GM19043 (cell line): ENCODE data around the gene GUCY1A1.

Experiments used
- ATAC-seq: cut with Tn5 transposase; IDR thresholded peaks from one replicate; pipeline ENCODE4 v1.9.1; 2021; ENCODE audit warnings: low read depth; ENCODE audit not compliant: unreplicated experiment

The GUCY1A1 gene

DNA sequence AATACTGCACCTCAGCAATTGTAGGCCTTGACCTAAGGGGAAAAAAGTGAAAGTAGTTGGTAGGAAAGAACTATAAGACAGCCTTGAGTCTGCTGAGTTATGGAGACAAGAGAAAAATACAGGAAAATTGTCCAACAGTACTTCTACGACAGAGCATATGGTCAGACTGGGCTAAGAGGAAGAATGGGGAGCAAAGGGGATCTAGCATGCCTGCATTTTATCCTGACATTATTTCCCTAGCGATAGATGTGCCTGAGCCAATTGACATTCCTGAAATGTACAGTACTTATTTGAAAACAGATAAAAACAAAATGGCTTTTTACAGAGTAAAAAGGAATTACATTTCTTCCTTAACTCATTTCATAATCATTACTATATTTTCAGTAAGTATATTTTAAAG is 22.2 kb downstream of the GUCY1A1 start:
- no peak for ATAC-seq

DNA sequence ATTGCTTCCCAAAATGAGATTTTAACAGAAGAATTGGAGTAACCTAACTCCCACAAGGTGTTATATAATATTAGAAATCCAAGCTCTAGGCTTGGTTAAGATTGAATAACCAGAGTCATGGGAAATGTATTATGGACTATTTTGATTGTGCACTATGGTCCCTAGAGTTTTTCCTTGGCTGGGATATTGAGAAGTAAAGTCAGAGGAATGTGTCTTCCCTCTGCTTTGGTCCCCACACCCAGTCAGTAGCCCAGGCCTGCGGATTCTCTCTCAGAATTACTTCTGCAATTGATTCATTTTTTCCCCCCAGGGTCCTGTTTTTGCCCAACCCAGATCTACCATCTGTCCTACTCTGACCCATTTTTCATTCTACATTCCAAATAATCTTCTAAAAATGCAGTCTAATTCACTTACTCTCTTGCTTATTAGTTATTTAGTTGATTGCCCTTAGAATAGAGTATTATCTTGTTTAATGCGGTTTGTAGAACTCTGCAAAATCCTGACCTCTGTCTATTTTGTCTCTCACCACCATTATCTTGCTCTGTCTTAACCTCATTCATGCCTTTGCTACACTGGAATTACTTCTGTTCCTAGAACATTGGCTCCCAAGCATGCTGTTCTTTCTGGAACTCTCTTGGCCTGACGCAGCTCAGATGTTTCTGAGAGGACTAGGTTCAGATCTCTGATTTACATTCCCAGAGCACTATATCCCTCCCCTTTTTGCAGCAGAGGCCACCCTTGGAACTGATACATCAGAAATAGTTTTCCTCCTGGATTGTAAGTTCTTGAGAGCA is 23.6 kb downstream of the GUCY1A1 start:
- no peak for ATAC-seq

DNA sequence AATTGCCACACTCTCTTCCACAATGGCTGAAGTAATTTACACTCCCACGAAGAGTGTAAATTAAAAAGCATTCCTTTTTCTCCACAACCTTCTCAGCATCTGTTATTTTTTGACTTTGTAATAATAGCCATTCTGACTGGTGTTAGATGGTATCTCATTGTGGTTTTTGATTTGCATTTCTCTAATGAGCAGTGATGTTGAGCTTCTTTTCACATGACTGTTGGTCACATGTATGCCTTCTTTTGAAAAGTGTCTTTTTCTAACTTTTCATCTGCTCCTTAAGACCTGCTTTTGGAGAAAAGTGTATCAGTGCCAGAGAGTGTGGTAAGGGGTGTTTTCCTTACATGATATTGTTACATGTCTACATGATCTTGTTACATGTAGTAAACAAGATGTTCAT is 25.7 kb downstream of the GUCY1A1 start:
- ATAC-seq, result no peak

DNA sequence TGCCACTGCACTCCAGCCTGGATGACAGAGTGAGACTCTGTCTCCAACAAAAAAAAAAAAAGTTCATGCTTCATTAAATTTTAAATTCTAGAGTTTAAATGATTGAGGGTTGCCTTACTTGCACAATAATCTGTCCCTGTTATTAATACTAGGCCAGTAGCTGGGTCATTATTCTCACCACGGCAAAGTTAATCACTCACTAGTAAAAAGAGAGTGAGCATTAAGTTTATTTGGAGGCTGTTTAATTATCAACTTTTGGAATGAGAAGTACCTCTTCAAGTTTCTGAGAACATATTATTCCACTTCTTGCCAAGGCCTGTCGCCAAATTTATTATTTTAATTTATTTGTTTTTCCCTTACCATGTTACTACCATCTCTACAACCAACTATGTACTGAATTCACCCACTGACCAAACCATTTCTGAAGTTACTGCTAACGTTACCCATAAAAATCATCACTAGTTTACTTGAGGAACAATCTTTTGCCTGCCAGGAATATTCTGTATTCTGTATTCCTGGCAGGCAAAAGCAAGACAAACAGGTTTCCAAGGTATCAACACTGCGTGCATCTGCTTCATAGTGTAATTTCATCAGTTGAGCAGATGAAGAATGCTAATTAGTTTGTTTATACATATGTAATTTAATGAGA is 26.5 kb downstream of the GUCY1A1 start:
- ATAC-seq, result no peak

DNA sequence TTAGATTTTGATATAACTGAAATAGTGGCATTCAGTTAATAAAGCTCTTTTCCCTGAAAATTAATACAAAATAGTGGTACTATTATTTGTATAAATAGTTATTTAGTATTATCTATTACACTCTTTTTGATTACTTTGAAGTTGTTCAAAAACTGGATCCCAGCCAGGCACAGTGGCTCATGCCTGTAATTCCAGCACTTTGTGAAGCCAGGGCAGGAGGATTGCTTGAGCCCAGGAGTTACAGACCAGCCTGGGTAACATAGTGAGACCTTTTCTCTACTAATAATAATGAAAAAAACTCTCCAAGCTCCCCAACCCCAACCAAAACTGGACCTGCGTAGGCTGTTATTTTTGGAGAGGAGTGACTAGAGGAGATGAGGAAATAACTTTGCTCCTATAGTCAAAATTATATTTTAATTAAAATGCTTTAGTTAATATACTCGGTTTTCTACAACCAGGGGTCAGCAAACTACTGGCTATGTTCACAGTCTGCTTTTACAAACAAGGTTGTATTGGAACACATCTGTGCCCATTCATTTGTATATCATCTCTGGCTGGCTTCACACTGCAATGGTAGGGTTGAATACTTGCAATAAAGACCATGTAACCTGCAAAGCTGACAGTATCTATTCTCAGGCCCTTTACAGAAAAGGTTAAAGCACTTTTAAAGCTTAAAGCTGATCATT is 27.6 kb downstream of the GUCY1A1 start:
- no peak for ATAC-seq

DNA sequence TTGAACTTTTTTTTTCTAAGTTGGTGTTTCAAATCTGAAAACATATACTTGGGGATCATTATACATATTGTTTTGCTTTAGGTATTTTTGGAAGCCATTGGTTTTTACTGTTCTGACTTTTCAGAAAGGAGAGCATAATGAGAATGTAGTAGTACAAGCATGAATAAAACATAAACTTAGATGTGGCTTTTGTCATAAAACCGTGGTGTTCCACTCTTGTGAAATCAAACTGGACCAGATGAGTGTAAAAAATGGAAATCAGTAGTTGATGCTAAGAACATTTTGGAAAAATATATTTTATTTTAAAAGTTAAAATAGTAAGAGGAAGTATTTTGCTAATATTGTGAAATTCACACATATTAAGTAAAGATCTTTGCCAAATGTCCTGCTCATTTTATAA is 29.6 kb downstream of the GUCY1A1 start:
- ATAC-seq, result no peak

DNA sequence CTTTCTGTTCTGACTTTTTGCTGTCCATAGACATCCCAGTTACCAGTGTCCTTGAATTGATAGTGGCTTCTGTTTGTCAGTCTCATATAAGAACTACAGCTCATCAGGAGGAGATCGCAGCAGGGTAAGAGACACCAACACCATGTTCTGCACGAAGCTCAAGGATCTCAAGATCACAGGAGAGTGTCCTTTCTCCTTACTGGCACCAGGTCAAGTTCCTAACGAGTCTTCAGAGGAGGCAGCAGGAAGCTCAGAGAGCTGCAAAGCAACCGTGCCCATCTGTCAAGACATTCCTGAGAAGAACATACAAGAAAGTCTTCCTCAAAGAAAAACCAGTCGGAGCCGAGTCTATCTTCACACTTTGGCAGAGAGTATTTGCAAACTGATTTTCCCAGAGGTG is 30.1 kb downstream of the GUCY1A1 start:
- ATAC-seq, result no peak

DNA sequence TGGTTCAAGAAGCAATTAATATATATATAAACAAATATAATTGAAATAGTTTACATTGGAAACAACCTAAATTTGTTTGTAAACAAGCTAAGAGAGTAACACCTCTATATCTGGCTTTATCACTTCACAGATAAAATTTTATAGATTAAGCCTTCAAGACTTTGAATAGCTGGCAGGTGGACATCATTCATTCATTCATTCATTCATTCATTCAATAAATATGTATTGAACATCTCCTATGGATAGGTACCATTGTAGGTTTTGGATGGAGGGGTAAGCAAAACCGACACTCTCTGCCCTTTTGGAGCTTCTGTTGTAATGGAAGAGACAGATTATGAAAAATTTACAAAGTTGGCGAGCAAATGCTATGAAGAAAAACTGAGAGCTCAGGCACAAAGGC is 35.2 kb downstream of the GUCY1A1 start:
- no peak for ATAC-seq

DNA sequence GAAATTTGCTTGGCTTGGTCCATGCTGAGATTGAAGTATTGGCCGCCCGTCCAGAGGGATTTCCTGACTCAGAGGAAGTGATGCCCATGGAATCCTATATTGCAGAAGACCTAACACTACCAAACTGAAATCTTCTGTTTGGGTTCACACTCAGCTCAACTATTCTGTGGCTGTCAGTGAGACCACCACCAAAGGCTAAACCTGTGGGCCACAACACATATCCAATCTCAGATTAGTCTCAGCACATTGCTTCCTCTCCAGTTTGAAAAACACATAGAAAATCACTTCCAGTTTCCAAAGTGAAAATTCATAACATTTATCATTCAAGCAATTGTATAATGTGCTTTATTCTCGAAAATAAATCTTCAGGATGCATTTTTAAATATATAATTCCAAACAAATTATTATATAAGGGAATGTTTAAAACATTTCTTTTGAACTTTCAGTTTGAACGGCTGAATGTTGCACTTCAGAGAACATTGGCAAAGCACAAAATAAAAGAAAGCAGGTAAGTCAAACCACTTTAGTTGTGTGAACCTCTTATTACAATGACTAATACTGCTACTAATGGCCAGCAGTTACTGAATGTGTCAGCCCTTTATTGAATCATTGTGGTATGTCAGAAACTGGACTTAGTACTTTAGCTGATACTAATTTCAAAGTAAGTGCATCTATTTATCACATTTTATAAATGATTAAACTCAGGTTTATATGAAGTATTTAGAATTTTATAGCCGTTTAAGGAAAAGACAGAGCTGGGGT is 37.0 kb downstream of the GUCY1A1 start:
- ATAC-seq, result peak; percentile 88

DNA sequence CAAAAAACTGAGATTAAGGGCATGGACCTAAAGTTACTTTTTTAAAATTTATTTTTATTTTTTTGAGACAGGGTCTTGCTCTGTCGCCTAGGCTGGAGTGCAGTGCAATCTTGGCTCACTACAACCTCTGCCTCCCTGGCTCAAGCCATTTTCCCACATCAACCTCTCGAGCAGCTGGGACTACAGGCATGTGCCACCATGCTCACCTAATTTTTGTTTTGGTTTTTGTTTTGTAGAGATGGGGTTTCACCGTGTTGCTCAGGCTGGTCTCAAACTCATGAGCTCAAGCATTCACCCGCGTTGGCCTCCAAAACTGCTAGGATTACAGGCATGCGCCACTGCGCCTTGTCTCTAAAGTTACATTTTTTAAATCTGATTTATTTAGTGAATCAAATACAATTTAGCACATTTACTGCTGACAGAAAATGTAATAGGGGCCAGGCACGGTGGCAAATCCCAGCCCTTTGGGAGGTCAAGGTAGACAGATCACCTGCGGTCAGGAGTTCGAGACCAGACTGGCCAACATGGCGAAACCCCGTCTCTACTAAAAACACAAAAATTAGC is 38.3 kb downstream of the GUCY1A1 start:
- ATAC-seq, result no peak

DNA sequence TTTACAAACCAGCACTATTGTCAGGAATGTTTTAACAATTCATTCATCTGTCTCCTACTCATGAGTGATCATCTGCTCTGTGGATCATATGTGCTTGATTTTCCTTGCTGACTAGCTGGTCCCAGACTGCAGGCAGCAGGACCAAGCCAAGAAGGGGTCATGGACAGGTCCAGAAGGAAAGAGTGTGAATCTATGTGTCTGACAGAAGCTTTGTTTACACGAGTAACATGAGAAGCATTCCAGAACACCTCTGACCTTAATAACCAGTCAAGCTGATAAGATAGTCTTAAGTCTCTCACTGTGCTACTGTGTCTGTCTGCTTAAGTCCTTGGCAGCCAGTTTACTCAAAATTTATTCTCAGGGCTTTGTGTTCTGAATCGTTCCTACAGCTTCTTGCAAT is 39.0 kb downstream of the GUCY1A1 start:
- no peak for ATAC-seq

DNA sequence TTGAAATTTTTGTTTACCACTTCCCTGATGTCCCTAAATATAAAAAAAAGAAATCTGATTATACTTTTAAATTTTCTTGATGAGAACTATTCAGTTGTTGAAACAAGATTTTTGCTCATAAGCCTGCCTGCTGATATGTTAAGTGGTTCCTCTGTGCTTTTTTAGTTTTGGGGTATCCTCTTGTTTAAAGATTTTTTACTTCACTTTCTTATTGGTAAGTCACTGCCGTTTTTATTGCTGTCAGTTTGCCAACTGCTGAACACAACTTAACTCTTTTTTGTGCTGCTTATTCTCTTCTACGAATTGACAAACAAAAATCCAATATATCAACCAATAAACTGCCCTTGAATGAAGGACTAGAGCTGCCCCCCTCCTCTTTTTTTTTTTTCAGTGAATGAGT is 39.5 kb downstream of the GUCY1A1 start:
- ATAC-seq, result no peak

DNA sequence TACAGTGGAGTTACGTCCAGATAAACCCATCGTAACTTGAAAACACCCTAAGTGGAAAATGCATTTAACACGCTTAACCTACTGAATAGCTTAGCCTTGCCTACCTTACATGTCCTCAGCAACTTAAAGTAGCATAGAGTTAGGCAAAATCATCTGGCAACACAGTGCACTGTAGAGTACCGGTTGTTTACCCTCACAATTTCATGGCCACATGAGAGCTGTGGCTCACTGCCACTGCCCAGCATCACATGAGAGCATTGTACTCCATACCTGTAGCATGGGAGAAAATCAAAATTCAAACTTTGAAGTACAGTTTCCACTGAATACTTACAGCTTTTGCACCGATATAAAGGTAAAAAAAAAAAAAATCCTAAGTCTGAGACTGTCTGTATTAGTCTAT is 40.6 kb downstream of the GUCY1A1 start:
- no peak for ATAC-seq

DNA sequence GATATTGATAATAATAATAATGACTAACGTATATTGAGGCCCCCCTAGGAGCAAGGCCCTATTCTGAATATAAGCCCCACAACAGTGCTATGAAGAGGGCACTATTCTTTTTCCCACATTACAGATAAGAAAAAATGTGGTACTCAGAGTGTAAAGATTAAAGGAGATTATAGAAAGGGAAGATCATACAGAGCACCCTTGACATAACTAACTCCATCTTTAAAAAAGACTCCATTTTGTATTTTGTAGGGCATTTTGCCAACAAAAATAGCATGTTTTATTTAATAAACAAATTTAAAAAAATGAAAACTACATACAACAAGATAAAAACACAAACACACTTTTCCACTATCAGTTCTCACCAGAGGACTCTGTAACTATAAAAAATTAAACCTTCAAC is 42.1 kb downstream of the GUCY1A1 start:
- no peak for ATAC-seq

DNA sequence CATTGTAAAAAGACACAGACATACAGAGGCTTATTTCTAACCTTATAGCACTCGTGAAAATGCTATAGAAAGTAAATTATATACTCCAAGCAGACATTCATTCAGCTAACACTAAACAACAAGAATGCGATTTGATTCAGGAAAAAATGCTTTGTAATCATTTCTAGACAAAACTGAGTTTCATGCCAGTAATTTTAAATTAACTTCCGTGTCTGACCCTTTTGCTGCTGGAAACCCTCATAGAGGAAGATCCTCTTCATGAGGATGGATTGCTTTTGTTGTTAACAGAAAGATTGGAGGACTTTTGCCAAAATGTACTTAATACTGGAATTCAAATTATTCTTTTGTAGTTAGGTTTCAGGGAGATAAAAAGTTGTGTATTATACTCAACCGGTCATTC is 43.3 kb downstream of the GUCY1A1 start:
- ATAC-seq, result no peak

DNA sequence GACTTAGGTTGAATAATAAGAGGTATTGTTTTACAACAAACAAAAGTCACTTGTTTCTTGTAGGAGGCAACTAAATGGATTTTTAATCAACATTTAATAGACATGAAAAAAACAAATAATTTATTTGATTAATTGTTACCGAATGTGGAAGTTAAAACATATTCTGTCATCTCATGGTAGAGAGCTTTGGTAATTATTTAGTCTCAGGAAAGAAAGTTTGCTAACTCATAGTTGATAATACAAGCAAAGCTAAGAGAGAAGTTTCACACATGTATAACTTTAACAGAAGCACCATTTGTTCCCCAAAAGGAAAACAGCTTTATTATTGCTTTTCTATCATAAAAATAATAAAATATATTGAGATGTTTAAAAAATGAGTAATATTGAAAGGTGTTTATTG is 44.9 kb downstream of the GUCY1A1 start:
- no peak for ATAC-seq

DNA sequence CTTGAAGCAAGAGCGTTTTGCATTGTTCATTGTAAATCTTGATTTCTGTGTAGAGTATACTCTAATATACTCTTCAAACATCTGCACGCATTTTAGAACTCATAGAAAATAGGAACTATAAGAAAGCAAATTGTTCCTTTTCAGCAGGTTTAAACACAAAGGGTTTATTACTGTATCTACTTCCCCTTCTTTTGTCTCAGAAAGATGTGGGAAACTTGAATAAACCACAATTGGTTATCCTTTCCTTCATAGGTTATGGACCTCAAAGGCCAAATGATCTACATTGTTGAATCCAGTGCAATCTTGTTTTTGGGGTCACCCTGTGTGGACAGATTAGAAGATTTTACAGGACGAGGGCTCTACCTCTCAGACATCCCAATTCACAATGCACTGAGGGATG is 46.2 kb downstream of the GUCY1A1 start:
- no peak for ATAC-seq

DNA sequence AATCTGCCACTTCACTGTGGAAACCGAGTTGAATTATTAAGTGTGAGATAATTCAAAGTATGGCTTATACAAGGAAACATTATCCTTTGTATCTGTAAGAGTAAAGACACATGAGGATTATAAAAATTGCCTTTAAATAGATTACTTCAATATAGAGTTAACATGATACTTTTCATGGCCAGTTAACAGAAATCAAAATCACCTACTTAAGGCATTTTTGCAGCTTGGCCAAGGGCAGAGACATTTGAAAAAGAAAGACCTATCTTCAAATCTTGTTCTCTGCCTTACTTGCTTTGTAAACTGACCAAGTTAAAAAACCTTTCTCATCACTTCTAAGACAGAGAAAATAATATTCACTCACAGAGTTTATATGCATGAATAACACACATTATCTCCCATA is 47.3 kb downstream of the GUCY1A1 start:
- no peak for ATAC-seq

DNA sequence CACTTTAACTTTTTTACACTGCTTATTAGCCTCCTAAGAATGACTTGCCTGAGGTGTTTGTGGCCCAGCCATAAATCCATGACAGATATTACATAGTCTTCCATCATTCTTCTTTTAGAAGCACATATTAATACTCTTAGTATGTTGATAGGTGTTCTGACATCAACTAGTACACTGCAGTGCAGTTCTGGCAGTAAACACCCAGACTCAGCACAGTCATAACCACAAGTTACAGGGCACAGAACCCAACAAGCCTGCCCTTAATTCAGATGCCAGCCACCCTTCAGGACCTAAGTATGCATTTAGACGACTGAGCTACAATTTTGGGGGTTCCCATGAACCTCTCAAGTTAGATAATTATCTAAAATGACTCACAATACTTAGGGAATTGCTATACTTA is 55.7 kb downstream of the GUCY1A1 start:
- ATAC-seq, result no peak

DNA sequence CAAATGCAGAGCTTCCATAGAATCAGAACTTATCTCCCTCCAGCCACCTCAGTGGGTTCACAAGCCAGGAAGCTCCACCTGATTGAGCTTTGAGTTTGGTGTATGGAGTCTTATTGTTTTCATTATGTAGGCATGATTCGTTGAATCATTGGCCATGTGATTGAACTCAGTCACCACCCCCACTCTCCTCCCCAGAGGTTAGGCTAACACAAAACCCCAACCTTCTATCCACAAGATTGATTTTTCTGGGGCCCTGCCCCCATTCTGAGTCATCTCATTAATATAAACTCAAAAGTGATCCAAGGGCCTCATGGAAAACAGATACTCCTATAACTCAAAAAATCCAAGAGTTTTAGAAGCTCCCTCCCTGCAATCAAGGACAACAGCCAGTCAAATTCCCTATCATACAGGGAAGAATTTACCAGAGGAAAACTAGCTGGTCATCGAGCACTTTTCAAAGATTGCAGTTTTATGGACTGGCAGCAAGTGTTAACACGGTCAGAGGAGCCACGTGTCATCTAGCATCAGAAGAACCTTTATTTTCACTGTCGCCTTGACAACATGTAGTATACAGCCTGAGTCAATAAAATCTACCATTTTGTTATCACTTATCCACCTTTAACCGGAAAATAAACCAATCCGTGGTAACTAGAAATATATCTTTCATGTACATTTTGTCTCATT is 56.3 kb downstream of the GUCY1A1 start:
- no peak for ATAC-seq
